HG02798 (cell line): ENCODE measurements around the gene CHRD.
A peak's percentile ranks its signal among the peaks of the same experiment; 100 is the strongest.
"Not testable (repeated sequence)": the region's sequence is repeated elsewhere in the genome, so short reads cannot be mapped to it uniquely, and the experiment has no call there.

Experiments used
- ATAC-seq: cut with Tn5 transposase; IDR thresholded peaks from one replicate; pipeline ENCODE4 v1.9.1; 2021; ENCODE audit warnings: mild to moderate bottlenecking; ENCODE audit not compliant: unreplicated experiment, poor library complexity

The CHRD gene

DNA sequence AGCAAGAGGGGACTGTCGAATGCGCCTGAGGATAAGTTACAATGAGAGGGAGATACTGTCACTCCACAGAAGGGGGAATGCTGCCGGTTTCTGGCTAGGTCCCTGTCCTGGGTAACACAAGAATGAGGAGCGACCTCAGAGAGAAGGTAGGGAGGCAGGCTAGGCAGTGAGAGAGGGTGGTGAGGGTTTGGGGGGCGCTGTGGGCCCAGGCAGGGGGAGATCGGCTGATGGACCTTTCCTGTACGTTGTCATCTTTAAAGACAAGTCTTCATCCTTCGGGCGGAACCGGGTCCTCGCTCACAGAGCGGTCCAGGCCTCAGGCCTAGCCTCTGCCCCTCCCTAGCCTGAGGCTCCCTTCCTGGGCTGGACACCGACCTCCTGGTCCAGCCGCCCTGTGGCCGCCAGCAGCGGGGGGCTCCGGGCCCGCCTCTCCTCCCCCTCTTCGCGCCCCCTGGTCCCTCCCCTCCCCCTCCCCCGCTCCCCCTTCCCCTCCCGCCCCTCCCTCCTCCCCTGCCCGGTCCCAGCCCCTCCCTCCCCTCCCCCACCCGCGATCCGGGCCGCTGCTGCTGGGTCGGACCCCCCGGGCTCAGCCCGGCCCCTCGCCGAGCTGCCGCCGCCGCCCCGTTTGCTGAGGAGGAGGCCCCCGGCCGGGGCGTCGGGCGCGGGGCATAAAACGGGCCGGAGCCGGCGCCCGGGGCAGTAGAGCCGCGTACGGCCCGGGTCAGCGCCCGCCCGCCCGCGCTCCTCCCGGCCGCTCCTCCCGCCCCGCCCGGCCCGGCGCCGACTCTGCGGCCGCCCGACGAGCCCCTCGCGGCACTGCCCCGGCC lies at the start of gene CHRD:
Gene CHRD (plus strand): TSS at position 697 of the 827 bp plus-strand sequence. CDS start 265 bp downstream, outside the sequence.
- no peak for ATAC-seq

- no peak for ATAC-seq
These were observed 47.3 kb upstream of the CHRD start for GRCh38 chr3:184332370-184333090.

GRCh38 chr3:184333190-184333589 lies 46.7 kb upstream of the CHRD start:
- ATAC-seq = no peak

DNA sequence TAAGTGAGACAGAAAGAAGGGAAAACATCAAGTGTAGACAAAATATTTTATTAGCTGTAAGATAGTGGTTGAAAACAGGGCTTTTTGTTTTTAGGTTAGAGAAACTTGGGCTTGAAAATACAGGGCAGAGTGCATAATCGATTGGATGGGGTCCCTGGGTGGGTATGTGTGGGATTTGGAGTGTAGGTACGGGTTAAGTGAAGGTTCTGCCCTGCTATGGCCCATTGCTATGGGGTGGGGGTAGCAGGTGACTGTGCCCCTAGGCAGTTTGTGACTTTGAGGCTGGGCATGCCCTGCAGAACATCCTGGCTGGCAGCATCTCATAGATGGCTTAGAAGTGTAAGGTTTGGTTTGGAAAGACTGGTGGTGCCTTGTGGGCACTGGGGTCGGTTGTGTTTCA lies 46.2 kb upstream of the CHRD start:
- no peak for ATAC-seq

DNA sequence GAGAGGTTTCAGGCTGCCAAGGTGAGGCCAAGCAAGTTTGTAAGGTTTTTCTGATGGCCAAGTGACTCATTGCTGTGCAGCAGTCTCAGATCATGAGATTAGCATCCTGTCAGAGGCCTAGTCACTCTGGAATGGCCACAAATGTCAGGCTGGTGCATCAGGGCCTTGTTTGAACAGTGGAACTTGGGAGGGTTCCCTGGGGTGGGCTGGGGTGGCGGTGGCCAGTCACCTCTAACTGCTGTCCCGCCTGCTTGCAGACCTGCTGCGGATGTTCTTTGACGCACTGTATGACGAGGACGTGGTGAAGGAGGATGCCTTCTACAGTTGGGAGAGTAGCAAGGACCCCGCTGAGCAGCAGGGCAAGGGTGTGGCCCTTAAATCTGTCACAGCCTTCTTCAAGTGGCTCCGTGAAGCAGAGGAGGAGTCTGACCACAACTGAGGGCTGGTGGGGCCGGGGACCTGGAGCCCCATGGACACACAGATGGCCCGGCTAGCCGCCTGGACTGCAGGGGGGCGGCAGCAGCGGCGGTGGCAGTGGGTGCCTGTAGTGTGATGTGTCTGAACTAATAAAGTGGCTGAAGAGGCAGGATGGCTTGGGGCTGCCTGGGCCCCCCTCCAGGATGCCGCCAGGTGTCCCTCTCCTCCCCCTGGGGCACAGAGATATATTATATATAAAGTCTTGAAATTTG lies 45.2 kb upstream of the CHRD start:
- ATAC-seq = no peak

GRCh38 chr3:184335291-184335660 lies 44.6 kb upstream of the CHRD start:
- ATAC-seq = peak; percentile 3

- ATAC-seq = peak; percentile 86
These were observed 44.0 kb upstream of the CHRD start for GRCh38 chr3:184335661-184336546.

DNA sequence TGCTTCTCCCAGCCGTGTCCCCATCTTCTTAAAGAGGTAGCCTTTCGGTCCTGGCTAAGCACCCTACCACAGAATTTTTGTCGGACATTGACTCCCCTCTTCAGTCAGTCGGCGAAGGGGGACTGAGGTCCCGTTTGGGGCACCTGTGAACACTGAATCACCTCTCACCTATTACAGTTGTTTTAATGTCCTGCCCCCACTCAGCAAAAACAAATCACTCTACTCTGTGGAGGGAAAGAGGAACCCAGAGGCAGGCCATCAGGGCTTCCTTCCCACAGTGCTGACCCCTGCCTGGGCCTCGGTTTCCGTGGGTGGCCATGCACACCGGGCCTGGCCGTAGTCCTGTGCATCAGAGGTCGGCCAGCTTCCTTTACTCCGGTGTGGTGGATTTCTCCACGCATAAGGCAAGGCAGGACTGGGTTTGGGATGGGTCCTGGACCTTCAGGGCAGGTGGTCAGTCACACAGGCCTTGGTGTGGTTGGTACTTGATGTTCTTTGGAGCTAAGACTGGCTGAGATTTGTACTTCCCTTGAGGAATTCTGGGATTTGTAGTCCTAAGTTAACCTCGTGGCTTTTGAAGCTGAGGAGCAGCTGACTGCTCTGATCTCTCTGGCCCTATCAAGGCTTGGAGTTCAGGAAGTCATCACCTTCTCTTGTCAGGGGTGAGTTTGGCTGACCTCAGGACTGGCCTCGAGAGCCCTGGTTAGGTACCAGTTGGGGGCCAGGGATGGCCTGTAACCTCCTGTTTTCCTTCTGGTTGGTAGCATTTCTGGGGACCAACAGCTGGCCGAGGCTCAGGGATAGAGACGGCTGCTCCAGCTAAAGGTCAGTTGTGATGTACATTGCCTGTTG lies 43.1 kb upstream of the CHRD start:
- ATAC-seq = no peak

DNA sequence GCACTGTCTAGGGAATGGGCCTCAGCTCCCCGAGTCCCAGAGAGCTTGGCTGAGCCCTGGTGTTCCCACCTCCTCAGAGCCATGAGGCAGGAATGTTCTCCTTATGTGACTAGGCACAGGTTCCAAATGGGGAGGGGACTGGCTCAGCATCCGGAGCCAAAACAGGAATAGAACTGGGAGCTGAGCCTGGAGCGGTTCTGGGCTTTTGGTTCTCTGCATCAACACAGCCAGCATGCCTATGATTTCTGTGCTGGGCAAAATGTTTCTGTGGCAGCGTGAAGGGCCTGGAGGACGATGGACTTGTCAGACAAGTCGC lies 42.5 kb upstream of the CHRD start, which contains the start of gene FAM131A:
Gene FAM131A (plus strand): TSS at position 202 of the 316 bp plus-strand sequence. CDS start 31 bp downstream, at position 233.
- no peak for ATAC-seq

- no peak for ATAC-seq
These were observed 41.9 kb upstream of the CHRD start for GRCh38 chr3:184337981-184338380.

DNA sequence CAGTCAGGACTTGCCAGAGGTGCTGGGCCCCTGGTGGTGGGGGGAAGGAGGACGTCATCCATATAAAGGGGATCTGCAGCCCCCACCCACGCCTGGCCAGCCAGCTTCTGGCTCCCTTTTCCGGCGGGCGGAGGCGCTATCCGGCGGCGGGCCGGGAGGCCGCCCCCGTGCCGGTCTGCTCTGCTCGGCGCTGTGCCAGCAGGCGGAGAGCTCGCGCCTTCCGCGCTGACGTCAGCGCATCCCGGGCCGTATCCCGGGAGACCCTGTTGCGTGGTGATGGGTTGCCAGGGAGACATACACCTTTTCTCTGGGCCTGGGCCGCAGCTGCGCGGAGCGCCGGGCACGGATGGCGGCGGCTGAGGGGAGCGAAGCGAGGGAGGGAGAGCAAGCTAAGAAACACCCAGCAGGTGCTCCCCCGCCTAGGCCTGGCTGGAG lies 41.3 kb upstream of the CHRD start:
- ATAC-seq = no peak

DNA sequence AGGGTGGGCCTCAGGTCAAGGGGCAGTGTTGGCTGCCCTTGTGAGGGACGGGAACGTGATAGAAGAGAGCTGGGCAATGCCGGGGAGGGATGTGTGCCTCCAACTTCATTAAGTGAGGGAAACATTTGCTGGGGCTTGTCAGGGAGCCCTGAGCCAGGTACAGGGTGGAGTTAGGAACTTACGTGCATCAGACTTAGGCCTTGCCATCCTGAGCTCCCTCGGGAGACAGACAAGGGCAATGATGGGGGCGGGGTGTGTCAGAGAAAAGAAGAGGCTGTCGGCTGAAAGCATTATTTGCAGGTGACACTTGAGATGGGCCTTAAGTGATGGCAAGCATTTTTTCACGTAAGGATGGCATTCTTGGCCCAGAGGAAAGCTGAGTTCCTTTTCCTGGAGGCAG lies 40.9 kb upstream of the CHRD start:
- no peak for ATAC-seq

DNA sequence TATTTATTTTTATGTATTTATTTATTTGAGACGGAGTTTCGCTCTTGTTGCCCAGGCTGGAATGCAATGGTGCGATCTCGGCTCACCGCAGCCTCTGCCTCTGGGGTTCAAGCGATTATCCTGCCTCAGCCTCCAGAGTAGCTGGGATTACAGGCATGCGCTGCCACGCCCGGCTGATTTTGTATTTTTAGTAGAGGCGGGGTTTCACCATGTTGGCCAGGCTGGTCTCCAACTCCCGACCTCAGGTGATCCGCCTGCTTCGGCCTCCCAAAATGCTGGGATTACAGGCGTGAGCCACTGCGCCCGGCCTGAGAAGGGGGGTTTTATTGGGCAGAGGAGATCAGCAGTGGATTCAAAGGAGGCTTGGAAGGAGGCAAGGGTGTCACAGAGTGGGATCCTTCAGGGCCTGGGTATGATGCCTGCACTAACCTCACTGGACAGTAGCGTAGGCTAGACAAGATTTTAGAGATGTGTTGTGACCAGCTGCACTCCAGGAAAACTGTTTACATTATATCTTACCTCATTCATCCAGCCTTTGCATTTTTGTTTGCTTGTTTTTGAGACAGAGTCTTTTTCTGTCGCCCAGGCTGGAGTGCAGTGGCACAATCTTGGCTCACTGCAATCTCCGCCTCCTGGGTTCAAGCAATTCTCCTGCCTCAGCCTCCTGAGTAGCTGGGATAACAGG lies 40.3 kb upstream of the CHRD start:
- not testable (repeated sequence) for ATAC-seq

DNA sequence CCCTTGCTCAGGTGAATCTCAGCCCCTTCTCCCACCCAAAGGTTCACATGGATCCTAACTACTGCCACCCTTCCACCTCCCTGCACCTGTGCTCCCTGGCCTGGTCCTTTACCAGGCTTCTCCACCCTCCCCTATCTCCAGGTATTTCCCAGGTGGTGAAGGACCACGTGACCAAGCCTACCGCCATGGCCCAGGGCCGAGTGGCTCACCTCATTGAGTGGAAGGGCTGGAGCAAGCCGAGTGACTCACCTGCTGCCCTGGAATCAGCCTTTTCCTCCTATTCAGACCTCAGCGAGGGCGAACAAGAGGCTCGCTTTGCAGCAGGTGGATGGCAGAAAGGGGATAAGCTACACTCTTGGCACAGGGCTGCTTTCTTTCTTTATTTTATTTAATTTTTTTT lies 37.9 kb upstream of the CHRD start:
- ATAC-seq = no peak

GRCh38 chr3:184343200-184343876 lies 36.5 kb upstream of the CHRD start:
- ATAC-seq = no peak

DNA sequence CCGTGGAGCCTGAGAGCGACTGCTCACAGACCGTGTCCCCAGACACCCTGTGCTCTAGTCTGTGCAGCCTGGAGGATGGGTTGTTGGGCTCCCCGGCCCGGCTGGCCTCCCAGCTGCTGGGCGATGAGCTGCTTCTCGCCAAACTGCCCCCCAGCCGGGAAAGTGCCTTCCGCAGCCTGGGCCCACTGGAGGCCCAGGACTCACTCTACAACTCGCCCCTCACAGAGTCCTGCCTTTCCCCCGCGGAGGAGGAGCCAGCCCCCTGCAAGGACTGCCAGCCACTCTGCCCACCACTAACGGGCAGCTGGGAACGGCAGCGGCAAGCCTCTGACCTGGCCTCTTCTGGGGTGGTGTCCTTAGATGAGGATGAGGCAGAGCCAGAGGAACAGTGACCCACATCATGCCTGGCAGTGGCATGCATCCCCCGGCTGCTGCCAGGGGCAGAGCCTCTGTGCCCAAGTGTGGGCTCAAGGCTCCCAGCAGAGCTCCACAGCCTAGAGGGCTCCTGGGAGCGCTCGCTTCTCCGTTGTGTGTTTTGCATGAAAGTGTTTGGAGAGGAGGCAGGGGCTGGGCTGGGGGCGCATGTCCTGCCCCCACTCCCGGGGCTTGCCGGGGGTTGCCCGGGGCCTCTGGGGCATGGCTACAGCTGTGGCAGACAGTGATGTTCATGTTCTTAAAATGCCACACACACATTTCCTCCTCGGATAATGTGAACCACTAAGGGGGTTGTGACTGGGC lies 35.1 kb upstream of the CHRD start:
- no peak for ATAC-seq

GRCh38 chr3:184345317-184346144 lies 34.3 kb upstream of the CHRD start:
- ATAC-seq = no peak
